Fibroblast of lung (primary cell): Measurements from ENCODE around the gene LILRB2. TPM values are rescaled to one million over a fixed set of nuclear protein-coding genes. Genes with fewer than 3 reads are reported as not detected.
"Not testable (repeated sequence)": the region's sequence is repeated elsewhere in the genome, so short reads cannot be mapped to it uniquely, and the experiment has no call there.

ENCODE experiments used
- DNase-seq, 2 donors: peaks; one replicate each; pipeline versions ENCODE4 v3.0.0 to v3.0.0-alpha.2; 2010; ENCODE audit warnings: low read depth in 2 of 2
- H2AFZ ChIP-seq: 2 replicates; pipeline ENCODE4 v1.5.1; 2012; ENCODE audit warnings: low read length, control low read depth, inconsistent platforms
- H3K27ac ChIP-seq: 2 replicates; pipeline ENCODE4 v1.5.1; 2011; ENCODE audit warnings: low read length, control low read depth; ENCODE audit not compliant: insufficient read depth
- H3K27me3 ChIP-seq: 2 replicates; pipeline ENCODE4 v1.5.1; 2011; ENCODE audit warnings: mild to moderate bottlenecking, low read length; ENCODE audit not compliant: control insufficient read depth, insufficient read depth
- H3K36me3 ChIP-seq: 2 replicates; pipeline ENCODE4 v1.5.1; 2011; ENCODE audit warnings: low read length; ENCODE audit not compliant: control insufficient read depth, insufficient read depth
- H3K4me1 ChIP-seq: 2 replicates; pipeline ENCODE4 v1.5.1; 2011; ENCODE audit warnings: low read length; ENCODE audit not compliant: control insufficient read depth, insufficient read depth; ENCODE audit errors: extremely low read depth
- H3K4me2 ChIP-seq: 2 replicates; pipeline ENCODE4 v1.5.1; 2011; ENCODE audit warnings: low read length, control low read depth; ENCODE audit not compliant: insufficient read depth; ENCODE audit errors: extremely low read depth
- H3K4me3 ChIP-seq, 4 experiments: fragments of 200-600 bp in 1 of 4; sonication (generic) in 1 of 4; replicated peaks in 1 of 4; 2 replicates each; pipeline ENCODE4 v1.5.1; 2011 to 2016; ENCODE audit warnings: low read length in 4 of 4, low read depth in 3 of 4, mild to moderate bottlenecking in 3 of 4, control low read depth in 2 of 4, inconsistent platforms in 1 of 4, mixed read lengths in 1 of 4; ENCODE audit not compliant: insufficient read depth in 1 of 4; ENCODE audit errors: control extremely low read depth in 1 of 4
- H3K79me2 ChIP-seq: 2 replicates; pipeline ENCODE4 v1.5.1; 2012; ENCODE audit warnings: mild to moderate bottlenecking, low read length, inconsistent platforms; ENCODE audit not compliant: control insufficient read depth, insufficient read depth
- H3K9ac ChIP-seq: 2 replicates; pipeline ENCODE4 v1.5.1; 2011; ENCODE audit warnings: mild to moderate bottlenecking, low read length, control low read depth; ENCODE audit not compliant: insufficient read depth
- H3K9me3 ChIP-seq: 2 replicates; pipeline ENCODE4 v1.5.1; 2012; ENCODE audit warnings: low read depth, low read length; ENCODE audit not compliant: control insufficient read depth, insufficient read depth
- H4K20me1 ChIP-seq: 2 replicates; pipeline ENCODE4 v1.5.1; 2011; ENCODE audit warnings: low read length; ENCODE audit not compliant: control insufficient read depth, insufficient read depth; ENCODE audit errors: extremely low read depth
- CTCF ChIP-seq, 2 donors: IDR thresholded peaks in 1 of 2; conservative IDR thresholded peaks in 1 of 2; 1 replicate in 1 of 2; 2 replicates in 1 of 2; pipeline ENCODE4 v1.5.1; 2011 to 2012; ENCODE audit warnings: low read length in 2 of 2, control low read depth in 1 of 2, inconsistent platforms in 1 of 2, low read depth in 1 of 2, mild to moderate bottlenecking in 1 of 2
- EZH2 ChIP-seq: IDR thresholded peaks from 2 replicates; pipeline ENCODE4 v1.5.1; 2012; ENCODE audit warnings: low read length, control low read depth, mild to moderate bottlenecking; ENCODE audit errors: missing control alignments
- polyA plus RNA-seq, 2 donors: library from polyadenylated mRNA; depleted of rRNA in 1 of 2; stranded (reverse) in 1 of 2; unstranded in 1 of 2; fragments of >200 nt; gene quantifications; 2 replicates each; pipeline ENCODE4 v1.2.1, GENCODE V29; 2011 to 2012; ENCODE audit warnings: missing spikeins in 1 of 2
- total RNA-seq: library from RNA; depleted of rRNA; stranded (reverse); fragments of >200 nt; gene quantifications from 2 replicates; pipeline ENCODE4 v1.2.1, GENCODE V29; 2014

LILRB2 gene
- total and polyA plus RNA-seq, 2 donors (not counting 1 experiment from before 2014, with no cell fraction given), result not detected

GRCh38 chr19:54230031-54230430 is 50.9 kb downstream of the LILRB2 start:
- Histone ChIP-seq H3K36me3 (no peaks in the 10 kb centered on the region), H3K9me3 (no peaks in the 10 kb centered on the region), H3K4me1 (no peaks in the 10 kb centered on the region), H3K27ac (no peak overlapping the region), H3K27me3 (no peaks in the 10 kb centered on the region), H3K9ac (no peak overlapping the region), H3K4me3 (no peak overlapping the region), H3K79me2 (no peaks in the 10 kb centered on the region), H3K4me2 (no peak overlapping the region), H2AFZ (no peak overlapping the region), H4K20me1 (no peaks in the 10 kb centered on the region)
- no peak for DNase-seq
- TF ChIP-seq CTCF (conservative IDR thresholded peaks at IDR 0.05 in 1 of 2, IDR thresholded peaks at IDR 0.05 in 1 of 2; ENCODE audit: low read depth in 1 of 2, low read length in 2 of 2) (no peak), EZH2 (no peak)

GRCh38 chr19:54229146-54229545 is 51.8 kb downstream of the LILRB2 start:
- TF ChIP-seq CTCF (conservative IDR thresholded peaks at IDR 0.05 in 1 of 2, IDR thresholded peaks at IDR 0.05 in 1 of 2; ENCODE audit: low read depth in 1 of 2, low read length in 2 of 2), result no peak
- TF ChIP-seq EZH2, result no peak
- H3K27ac ChIP-seq, result no peak overlapping the region
- H3K27me3 ChIP-seq, result no peaks in the 10 kb centered on the region
- no peak overlapping the region for H3K4me3 ChIP-seq
- no peaks in the 10 kb centered on the region for H3K9me3 ChIP-seq
- DNase-seq, result no peak
- H2AFZ ChIP-seq, result no peak overlapping the region
- H3K9ac ChIP-seq, result no peak overlapping the region
- H3K79me2 ChIP-seq, result no peaks in the 10 kb centered on the region
- no peaks in the 10 kb centered on the region for H3K36me3 ChIP-seq
- no peak overlapping the region for H3K4me2 ChIP-seq
- H4K20me1 ChIP-seq, result no peaks in the 10 kb centered on the region
- H3K4me1 ChIP-seq, result no peaks in the 10 kb centered on the region

GRCh38 chr19:54224619-54225018 is 56.3 kb downstream of the LILRB2 start:
- H3K79me2 ChIP-seq, H2AFZ ChIP-seq, DNase-seq, H3K4me3 ChIP-seq, H3K4me2 ChIP-seq, H3K4me1 ChIP-seq, H3K27ac ChIP-seq, H4K20me1 ChIP-seq, H3K27me3 ChIP-seq, H3K36me3 ChIP-seq, H3K9ac ChIP-seq, H3K9me3 ChIP-seq: not testable (repeated sequence)

GRCh38 chr19:54223937-54224281 is 57.0 kb downstream of the LILRB2 start:
- not testable (repeated sequence) for H3K27me3 ChIP-seq, H3K79me2 ChIP-seq, H2AFZ ChIP-seq, H3K9ac ChIP-seq, H3K36me3 ChIP-seq, DNase-seq, H4K20me1 ChIP-seq, H3K4me1 ChIP-seq, H3K4me2 ChIP-seq, H3K9me3 ChIP-seq, H3K27ac ChIP-seq, H3K4me3 ChIP-seq

Other genes starting within 250 kb of the LILRB2 start
- not detected in 2 replicates for gene VSTM1, start 217.2 kb downstream of the LILRB2 start, total RNA-seq
- not detected in 2 replicates for gene VSTM1, start 217.2 kb downstream of the LILRB2 start, polyA plus RNA-seq
- not detected in 2 replicates for gene TARM1, start 199.7 kb downstream of the LILRB2 start, total RNA-seq
- not detected in 2 replicates for gene TARM1, start 199.7 kb downstream of the LILRB2 start, polyA plus RNA-seq
- under 0.01 and 0.51 TPM in 2 replicates for gene OSCAR, start 180.3 kb downstream of the LILRB2 start, total RNA-seq
- gene OSCAR, start 180.3 kb downstream of the LILRB2 start, polyA plus RNA-seq, result 0.14 and 0.15 TPM in 2 replicates
- 10.3 and 22.8 TPM in 2 replicates for gene NDUFA3, start 178.3 kb downstream of the LILRB2 start, total RNA-seq
- gene NDUFA3, start 178.3 kb downstream of the LILRB2 start, polyA plus RNA-seq, result 35.4 and 35.9 TPM in 2 replicates
- 16.7 and 19.2 TPM in 2 replicates for gene TFPT, start 165.5 kb downstream of the LILRB2 start, total RNA-seq
- 9.0 and 10.8 TPM in 2 replicates for gene TFPT, start 165.5 kb downstream of the LILRB2 start, polyA plus RNA-seq
- gene PRPF31, start 165.4 kb downstream of the LILRB2 start, total RNA-seq, result 43.4 and 45.2 TPM in 2 replicates
- 48.7 and 68.3 TPM in 2 replicates for gene PRPF31, start 165.4 kb downstream of the LILRB2 start, polyA plus RNA-seq
- gene CNOT3, start 143.3 kb downstream of the LILRB2 start, total RNA-seq, result 6.2 and 10.4 TPM in 2 replicates
- 10.7 and 19.5 TPM in 2 replicates for gene CNOT3, start 143.3 kb downstream of the LILRB2 start, polyA plus RNA-seq
- gene LENG1, start 121.4 kb downstream of the LILRB2 start, total RNA-seq, result 6.7 and 7.3 TPM in 2 replicates
- 3.2 and 3.5 TPM in 2 replicates for gene LENG1, start 121.4 kb downstream of the LILRB2 start, polyA plus RNA-seq
- gene TMC4, start 108.0 kb downstream of the LILRB2 start, total RNA-seq, result 0.26 and 0.33 TPM in 2 replicates
- 0.25 and 0.59 TPM in 2 replicates for gene TMC4, start 108.0 kb downstream of the LILRB2 start, polyA plus RNA-seq
- gene MBOAT7, start 91.5 kb downstream of the LILRB2 start, total RNA-seq, result 25.2 and 41.1 TPM in 2 replicates
- gene MBOAT7, start 91.5 kb downstream of the LILRB2 start, polyA plus RNA-seq, result 28.6 and 42.0 TPM in 2 replicates
- 57.8 and 61.6 TPM in 2 replicates for gene TSEN34, start 89.8 kb downstream of the LILRB2 start, total RNA-seq
- gene TSEN34, start 89.8 kb downstream of the LILRB2 start, polyA plus RNA-seq, result 22.5 and 30.5 TPM in 2 replicates
- gene RPS9, start 80.3 kb downstream of the LILRB2 start, total RNA-seq, result 2,583 and 2,622 TPM in 2 replicates
- gene RPS9, start 80.3 kb downstream of the LILRB2 start, polyA plus RNA-seq, result 1,242 and 1,509 TPM in 2 replicates
- gene LILRB3, start 58.1 kb downstream of the LILRB2 start, total RNA-seq, result not detected in 2 replicates
- gene LILRB3, start 58.1 kb downstream of the LILRB2 start, polyA plus RNA-seq, result not detected in 2 replicates
- not detected in 2 replicates for gene LILRA6, start 38.3 kb downstream of the LILRB2 start, total RNA-seq
- gene LILRA6, start 38.3 kb downstream of the LILRB2 start, polyA plus RNA-seq, result not detected in 2 replicates
- not detected in 2 replicates for gene LILRB5, start 23.8 kb downstream of the LILRB2 start, total RNA-seq
- gene LILRB5, start 23.8 kb downstream of the LILRB2 start, polyA plus RNA-seq, result not detected in 2 replicates
- gene LILRA5, start 32.1 kb upstream of the LILRB2 start, total RNA-seq, result not detected in 2 replicates
- gene LILRA5, start 32.1 kb upstream of the LILRB2 start, polyA plus RNA-seq, result not detected in 2 replicates
- gene LILRA4, start 58.1 kb upstream of the LILRB2 start, total RNA-seq, result not detected in 2 replicates
- gene LILRA4, start 58.1 kb upstream of the LILRB2 start, polyA plus RNA-seq, result not detected in 2 replicates
- gene LAIR1, start 83.8 kb upstream of the LILRB2 start, total RNA-seq, result not detected in 2 replicates
- not detected in 2 replicates for gene LAIR1, start 83.8 kb upstream of the LILRB2 start, polyA plus RNA-seq
- not detected in 2 replicates for gene TTYH1, start 134.4 kb upstream of the LILRB2 start, total RNA-seq
- gene TTYH1, start 134.4 kb upstream of the LILRB2 start, polyA plus RNA-seq, result not detected in 2 replicates
- gene LENG8, start 168.1 kb upstream of the LILRB2 start, total RNA-seq, result 20.8 and 32.4 TPM in 2 replicates
- 11.0 and 12.7 TPM in 2 replicates for gene LENG8, start 168.1 kb upstream of the LILRB2 start, polyA plus RNA-seq
- gene LENG9, start 182.7 kb upstream of the LILRB2 start, total RNA-seq, result 14.6 and 16.7 TPM in 2 replicates
- gene LENG9, start 182.7 kb upstream of the LILRB2 start, polyA plus RNA-seq, result 0.46 and 0.84 TPM in 2 replicates
- gene CDC42EP5, start 192.2 kb upstream of the LILRB2 start, total RNA-seq, result 14.7 and 15.9 TPM in 2 replicates
- gene CDC42EP5, start 192.2 kb upstream of the LILRB2 start, polyA plus RNA-seq, result 3.4 and 7.2 TPM in 2 replicates
- gene LAIR2, start 221.7 kb upstream of the LILRB2 start, total RNA-seq, result not detected in 2 replicates
- not detected in 2 replicates for gene LAIR2, start 221.7 kb upstream of the LILRB2 start, polyA plus RNA-seq